ENCODE results near the gene KIF4A. TPM values are rescaled to one million over a fixed set of nuclear protein-coding genes. Genes with fewer than 3 reads are reported as not detected.

The KIF4A gene
- total and polyA plus RNA-seq, 10 of the 15 experiments (the other 5 are each of a cell fraction or from before 2014, with no cell fraction given) = 10.8 to 28.8 (median 22.5) TPM

- Histone ChIP-seq H3K4me1 (ENCODE audit: control insufficient read depth, insufficient read depth, low read length) (no peaks in the 10 kb centered on the region), H3K79me2 (ENCODE audit: control insufficient read depth, insufficient read depth, low read length) (no peaks in the 10 kb centered on the region), H3K9ac (ENCODE audit: control insufficient read depth, insufficient read depth, low read length) (no peak within 1 kb of the TSS), H3K9me3 (replicated peaks; ENCODE audit: control insufficient read depth, insufficient read depth, low read length) (no peaks in the 10 kb centered on the region), H3K27me3 (replicated peaks in 1 of 2; ENCODE audit: control insufficient read depth in 2 of 2, insufficient read depth in 2 of 2, low read length in 1 of 2) (no peaks in the 10 kb centered on the region), H3K36me3 (ENCODE audit: control insufficient read depth in 2 of 2, insufficient read depth in 2 of 2, low read length in 1 of 2) (no peaks in the 10 kb centered on the region), H4K20me1 (ENCODE audit: control insufficient read depth, insufficient read depth) (no peaks in the 10 kb centered on the region), H3K4me2 (ENCODE audit: control insufficient read depth, insufficient read depth) (no peak within 1 kb of the TSS), H3K4me3 (no peak within 1 kb of the TSS), H2AFZ (ENCODE audit: control insufficient read depth, low read depth, low read length) (no peak within 1 kb of the TSS), H3K27ac (ENCODE audit: control insufficient read depth, insufficient read depth) (no peak within 1 kb of the TSS)
- in situ Hi-C loops (cut with MboI) = no loop called here
- ChIA-PET CTCF (no interaction called here), POLR2A (no interaction called here), RAD21 (ENCODE audit: unreplicated experiment) (no interaction called here), SMC1A (ENCODE audit: uncharacterized antibody, unreplicated experiment) (no interaction called here)
- intact Hi-C loops (cut with micrococcal nuclease; ENCODE audit: unreplicated experiment) = no loop called here
- no TSS peak for BruUV-seq (replicated peaks)
- TF ChIP-seq ZNF622 (IDR thresholded peaks at IDR 0.05) (no peak), REST (IDR thresholded peaks at IDR 0.05; ENCODE audit: low read depth, low read length) (no peak), NR2C1 (IDR thresholded peaks at IDR 0.05) (no peak), SREBF1 (IDR thresholded peaks at IDR 0.05; ENCODE audit: low read length) (no peak), ZBTB33 (IDR thresholded peaks at IDR 0.05) (no peak), SUPT20H (IDR thresholded peaks at IDR 0.05; ENCODE audit: borderline replicate concordance, control insufficient read depth, low read depth, low read length) (no peak), HDAC2 (IDR thresholded peaks at IDR 0.05) (no peak), ZNF274 (IDR thresholded peaks at IDR 0.05; ENCODE audit: insufficient read depth, insufficient read length) (no peak), KLF5 (IDR thresholded peaks at IDR 0.05; ENCODE audit: partially characterized antibody) (no peak)
- no peak for ATAC-seq
- FAIRE-seq = no peak
- 79% methylated on average over 18 of the region's 21 CpGs for WGBS (ENCODE audit: insufficient coverage, insufficient replicate concordance, low lambda C conversion rate, missing lambda C conversion rate)
- DNase-seq (ENCODE audit: low read depth, low spot score) = no peak
Observed at GRCh38 chrX:70281951-70282350, 8.0 kb upstream of the KIF4A start, which contains the start of gene RAB41. TSS of gene RAB41 (plus strand) at chrX:70282172. CDS start at chrX:70282218, 46 bp downstream.

All from GM12878 (cell line).